Adipocyte (in vitro differentiated cells): ENCODE data around the gene BTBD9.
"Not testable (repeated sequence)": the region's sequence is repeated elsewhere in the genome, so short reads cannot be mapped to it uniquely, and the experiment has no call there.

Experiments used
- DNase-seq: peaks from one replicate; pipeline ENCODE4 v3.0.0-alpha.2; 2015; ENCODE audit warnings: low read depth
- H3K27me3 ChIP-seq: replicated peaks from 2 replicates; pipeline ENCODE4 v1.7.0; 2013; ENCODE audit warnings: mild to moderate bottlenecking, low read length, moderate library complexity; ENCODE audit not compliant: control insufficient read depth, insufficient read depth
- H3K36me3 ChIP-seq: 2 replicates; pipeline ENCODE4 v1.7.0; 2013; ENCODE audit warnings: low read length, mild to moderate bottlenecking, moderate library complexity; ENCODE audit not compliant: control insufficient read depth, insufficient read depth, severe bottlenecking
- H3K4me1 ChIP-seq: 2 replicates; pipeline ENCODE4 v1.7.0; 2013; ENCODE audit warnings: mild to moderate bottlenecking, low read length, moderate library complexity; ENCODE audit not compliant: control insufficient read depth, insufficient read depth
- H3K4me3 ChIP-seq: 2 replicates; pipeline ENCODE4 v1.7.0; 2013; ENCODE audit warnings: mild to moderate bottlenecking, low read length, moderate library complexity
- H3K9ac ChIP-seq: 2 replicates; pipeline ENCODE4 v1.7.0; 2013; ENCODE audit warnings: mild to moderate bottlenecking, low read length, moderate library complexity
- H3K9me3 ChIP-seq: 2 replicates; pipeline ENCODE4 v1.7.0; 2013; ENCODE audit warnings: mild to moderate bottlenecking, low read length, moderate library complexity; ENCODE audit not compliant: control insufficient read depth

Gene BTBD9

GRCh38 chr6:38131527-38131965 lies 508.2 kb downstream of the BTBD9 start:
- Histone ChIP-seq H3K36me3 (no peaks in the 10 kb centered on the region), H3K9me3 (no peaks in the 10 kb centered on the region), H3K9ac (no peak overlapping the region), H3K4me3 (no peak overlapping the region), H3K4me1 (peaks cover 11% of the 10 kb centered on the region), H3K27me3 (no peaks in the 10 kb centered on the region)
- peak; percentile 94 for DNase-seq

GRCh38 chr6:38127284-38127683 lies 512.4 kb downstream of the BTBD9 start:
- H3K27me3 ChIP-seq: no peaks in the 10 kb centered on the region
- DNase-seq: no peak
- H3K9ac ChIP-seq: no peak overlapping the region
- H3K4me3 ChIP-seq: no peak overlapping the region
- peaks cover 2% of the 10 kb centered on the region for H3K36me3 ChIP-seq
- H3K4me1 ChIP-seq: peaks cover 17% of the 10 kb centered on the region
- peaks cover 3% of the 10 kb centered on the region for H3K9me3 ChIP-seq

GRCh38 chr6:38124224-38124926 lies 515.4 kb downstream of the BTBD9 start:
- peaks cover 18% of the 10 kb centered on the region for H3K36me3 ChIP-seq
- not testable (repeated sequence) for H3K27me3 ChIP-seq

GRCh38 chr6:38119516-38119915 lies 520.2 kb downstream of the BTBD9 start:
- no peaks in the 10 kb centered on the region for H3K27me3 ChIP-seq
- no peaks in the 10 kb centered on the region for H3K9me3 ChIP-seq
- DNase-seq: no peak
- no peak overlapping the region for H3K9ac ChIP-seq
- no peak overlapping the region for H3K4me3 ChIP-seq
- H3K36me3 ChIP-seq: peaks cover 24% of the 10 kb centered on the region
- H3K4me1 ChIP-seq: peaks cover 15% of the 10 kb centered on the region

More at GRCh38 chr6:38124224-38124926, 515.4 kb downstream of the BTBD9 start:
- DNase-seq, H3K4me3 ChIP-seq, H3K9ac ChIP-seq, H3K9me3 ChIP-seq: not testable (repeated sequence)
- H3K4me1 ChIP-seq: peaks cover 15% of the 10 kb centered on the region

GRCh38 chr6:38118791-38119365 lies 520.9 kb downstream of the BTBD9 start:
- no peak for DNase-seq
- no peaks in the 10 kb centered on the region for H3K27me3 ChIP-seq
- H3K9ac ChIP-seq: no peak overlapping the region
- no peaks in the 10 kb centered on the region for H3K9me3 ChIP-seq
- H3K4me3 ChIP-seq: no peak overlapping the region
- peaks cover 15% of the 10 kb centered on the region for H3K4me1 ChIP-seq
- peaks cover 24% of the 10 kb centered on the region for H3K36me3 ChIP-seq
